HepG2 (cell line): ENCODE results near the gene PRR12. TPM values are rescaled to one million over a fixed set of nuclear protein-coding genes. Genes with fewer than 3 reads are reported as not detected.

Experiments used
- ATAC-seq: fragments of 200-7000 bp; cut with Tn5 transposase; 3 replicates; pipeline ENCODE4 v1.9.1; 2020; ENCODE audit warnings: mild to moderate bottlenecking, moderate library complexity
- BruUV-seq: library from RNA; stranded (reverse); fragments of 400-500 nt; replicated peaks from 2 replicates; lab custom pipeline; 2021; lab: Mats Ljungman, UMichigan
- CTCF ChIA-PET: fragments of 300-600 bp; formaldehyde crosslinking; extraction: SDS; loops from one replicate; lab custom pipeline; 2021; ENCODE audit warnings: low total read pairs, inconsistent platforms, low intra/inter-chr PET ratio; lab: Yijun Ruan, JAX
- POLR2A ChIA-PET: fragments of 350-600 bp; sonication (Branson Sonifier 250); formaldehyde crosslinking; loops from one replicate; lab custom pipeline; 2020; ENCODE audit warnings: antibody characterized with exemption, inconsistent platforms; lab: Yijun Ruan, JAX
- DNase-seq: peaks from one replicate; pipeline ENCODE4 v3.0.0-alpha.2; 2015; ENCODE audit warnings: low spot score
- FAIRE-seq: peaks from 3 replicates; lab custom pipeline; 2011; peaks lifted over from hg19 to GRCh38; lab: Jason Lieb, UNC
- H2AFZ ChIP-seq: one replicate; pipeline ENCODE4 v1.6.1; 2011; ENCODE audit warnings: low read length, inconsistent platforms
- H3K27ac ChIP-seq: fragments of 300-600 bp; 3 replicates; pipeline ENCODE4 v1.8.0; 2011; ENCODE audit warnings: mixed run types, mild to moderate bottlenecking, mixed read lengths, low read length, inconsistent platforms; ENCODE audit not compliant: insufficient read depth; ENCODE audit errors: extremely low read length
- H3K27me3 ChIP-seq, 2 experiments: fragments of 200-600 bp in 1 of 2; 2 replicates in 1 of 2; 3 replicates in 1 of 2; pipeline versions ENCODE4 v1.6.0 to v1.8.0; 2011; ENCODE audit warnings: low read length in 2 of 2, mild to moderate bottlenecking in 2 of 2, moderate library complexity in 2 of 2, inconsistent platforms in 1 of 2; ENCODE audit not compliant: insufficient read depth in 2 of 2, control insufficient read depth in 1 of 2
- H3K36me3 ChIP-seq, 2 experiments: fragments of 200-600 bp in 1 of 2; replicated peaks in 1 of 2; 2 replicates in 1 of 2; 3 replicates in 1 of 2; pipeline versions ENCODE4 v1.5.1 to v1.8.0; 2011; ENCODE audit warnings: low read length in 2 of 2, inconsistent platforms in 1 of 2; ENCODE audit not compliant: insufficient read depth in 2 of 2, control insufficient read depth in 1 of 2
- H3K4me1 ChIP-seq: 2 replicates; pipeline ENCODE4 v1.5.1; 2012; ENCODE audit warnings: low read length, inconsistent platforms; ENCODE audit not compliant: insufficient read depth
- H3K4me2 ChIP-seq: 2 replicates; pipeline ENCODE4 v1.6.0; 2011; ENCODE audit warnings: low read depth, low read length, inconsistent platforms
- H3K4me3 ChIP-seq, 3 experiments: fragments of 200-600 bp in 1 of 3; sonication (generic), shearing (Covaris generic) in 1 of 3; replicated peaks in 1 of 3; 2 replicates each; pipeline ENCODE4 v1.5.1; 2011 to 2016; ENCODE audit warnings: low read length in 3 of 3, inconsistent platforms in 2 of 3, low read depth in 2 of 3, mild to moderate bottlenecking in 2 of 3, control low read depth in 1 of 3, mixed read lengths in 1 of 3; ENCODE audit not compliant: insufficient read depth in 1 of 3
- H3K79me2 ChIP-seq: one replicate; pipeline ENCODE4 v1.6.1; 2011; ENCODE audit warnings: low read length, inconsistent platforms; ENCODE audit not compliant: insufficient read depth
- H3K9ac ChIP-seq: 2 replicates; pipeline ENCODE4 v1.6.0; 2011; ENCODE audit warnings: mild to moderate bottlenecking, low read depth, low read length, inconsistent platforms; ENCODE audit not compliant: insufficient read depth
- H3K9me3 ChIP-seq: 2 replicates; pipeline ENCODE4 v1.5.1; 2012; ENCODE audit warnings: mild to moderate bottlenecking, low read length
- H4K20me1 ChIP-seq: 2 replicates; pipeline ENCODE4 v1.6.0; 2011; ENCODE audit warnings: inconsistent platforms, mild to moderate bottlenecking, low read length, moderate library complexity; ENCODE audit not compliant: insufficient read depth
- ETV6 ChIP-seq: sonication (generic); formaldehyde crosslinking; conservative IDR thresholded peaks from 2 replicates; pipeline ENCODE4 v1.4.0; 2020; ENCODE audit warnings: missing genetic modification reagents
- HDAC2 ChIP-seq: sonication (generic); formaldehyde crosslinking; IDR thresholded peaks from 2 replicates; pipeline ENCODE4 v1.4.0; 2020; ENCODE audit warnings: missing genetic modification reagents
- NR0B2 ChIP-seq: sonication (generic); formaldehyde crosslinking; IDR thresholded peaks from 2 replicates; pipeline ENCODE4 v1.4.0; 2020; ENCODE audit warnings: mild to moderate bottlenecking, missing genetic modification reagents
- PLRG1 ChIP-seq: fragments of 450-650 bp; conservative IDR thresholded peaks from 2 replicates; pipeline ENCODE4 v1.6.1; 2016
- POLR2G ChIP-seq: fragments of 200-400 bp; formaldehyde crosslinking; IDR thresholded peaks from 2 replicates; pipeline ENCODE4 v1.6.1; 2018; ENCODE audit warnings: mild to moderate bottlenecking, low read depth, low read length, moderate library complexity
- PRPF4 ChIP-seq: fragments of 200-400 bp; formaldehyde crosslinking; IDR thresholded peaks from 2 replicates; pipeline ENCODE4 v1.6.1; 2016; ENCODE audit warnings: low read length, low read depth; ENCODE audit not compliant: poor library complexity, severe bottlenecking
- SATB2 ChIP-seq: sonication (generic); formaldehyde crosslinking; IDR thresholded peaks from 2 replicates; pipeline ENCODE4 v1.5.0; 2020; ENCODE audit warnings: missing genetic modification reagents
- THYN1 ChIP-seq: sonication (generic); formaldehyde crosslinking; IDR thresholded peaks from 2 replicates; pipeline ENCODE4 v1.8.1; 2023; ENCODE audit warnings: low read depth, mild to moderate bottlenecking, moderate library complexity, missing genetic modification reagents, borderline replicate concordance
- ZMYM3 ChIP-seq: sonication (generic); formaldehyde crosslinking; IDR thresholded peaks from 2 replicates; pipeline ENCODE4 v1.5.1; 2020; ENCODE audit warnings: mild to moderate bottlenecking, missing genetic modification reagents
- ZNF616 ChIP-seq: sonication (generic); formaldehyde crosslinking; IDR thresholded peaks from 2 replicates; pipeline ENCODE4 v1.5.0; 2020; ENCODE audit warnings: low read depth, mild to moderate bottlenecking, missing genetic modification reagents
- ZNF839 ChIP-seq: sonication (generic); formaldehyde crosslinking; IDR thresholded peaks from 2 replicates; pipeline ENCODE4 v1.4.0; 2020; ENCODE audit warnings: missing genetic modification reagents, mild to moderate bottlenecking, borderline replicate concordance
- WGBS: methylation state at CpG from one replicate; pipeline ENCODE4 v1.1.6; 2017; ENCODE audit warnings: low lambda C conversion rate; 5-methylcytosine and 5-hydroxymethylcytosine counted together
- in situ Hi-C: cut with HindIII; loops from 2 replicates; pipeline ENCODE4 v1.10.0; 2017; ENCODE audit warnings: low pct_unique_long_range_greater_than_20kb; ENCODE audit not compliant: extremely low pct_ligation_motif_present
- intact Hi-C: fragments of 100-400 bp; cut with micrococcal nuclease; formaldehyde crosslinking; loops from one replicate; pipeline ENCODE4 v1.10.0; 2022; ENCODE audit not compliant: unreplicated experiment
- polyA plus RNA-seq, 8 experiments: library from polyadenylated mRNA; depleted of rRNA in 3 of 8; stranded (reverse) in 7 of 8; unstranded in 1 of 8; fragments of >200 nt; fragmentation: Illumina TruSeq in 4 of 8; extraction: Trizol in 4 of 8; gene quantifications; 2 replicates each; pipeline versions ENCODE4 v1.2.1 to v1.2.3, GENCODE V29; 2011 to 2016; ENCODE audit warnings: low read depth in 4 of 8, missing spikeins in 1 of 8, mixed read lengths in 1 of 8; ENCODE audit not compliant: insufficient read depth in 1 of 8
- total RNA-seq, 5 experiments: library from RNA; depleted of rRNA; stranded (reverse); fragments of >200 nt; fragmentation: Illumina TruSeq; extraction: Trizol; gene quantifications; 2 replicates each; pipeline ENCODE4 v1.2.3, GENCODE V29; 2016; ENCODE audit warnings: low read depth in 1 of 5
- TF ChIP-seq, protein P1 (sequence below): sonication (generic); formaldehyde crosslinking; IDR thresholded peaks from 2 replicates; pipeline ENCODE4 v1.4.0; 2020; ENCODE audit warnings: missing genetic modification reagents

The PRR12 gene
- total and polyA plus RNA-seq, 2 of the 13 experiments (the other 11 are each of a cell fraction or from before 2014, with no cell fraction given): 0.62 to 1.5 TPM

DNA sequence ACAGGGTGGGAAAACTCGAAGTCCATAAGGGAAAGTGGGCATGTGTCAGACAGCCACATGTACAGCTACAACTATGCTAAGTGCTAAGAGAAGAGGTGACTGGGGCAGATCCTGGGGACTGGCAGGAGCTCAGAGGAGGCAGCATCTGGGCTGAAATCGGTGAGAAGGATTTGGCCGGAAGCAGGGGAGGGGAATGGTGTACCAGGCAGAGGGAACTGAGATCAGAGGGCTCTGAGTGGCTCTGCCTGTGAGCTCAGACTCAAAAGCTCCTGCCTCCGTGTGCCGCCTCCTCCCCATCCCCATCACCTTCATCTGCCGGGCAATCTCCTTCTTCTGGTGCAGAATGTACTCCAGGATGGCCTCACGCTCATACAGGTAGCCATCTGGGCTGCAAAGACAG, 32.4 kb upstream of the PRR12 start:
- H3K36me3 ChIP-seq: peaks cover 18 to 46% of the 10 kb centered on the region in 2 experiments
- no peaks in the 10 kb centered on the region for H3K9me3 ChIP-seq
- no peak overlapping the region for H3K9ac ChIP-seq
- WGBS: 85% methylated on average over 7 of the region's 7 CpGs
- no peak for DNase-seq
- no peak overlapping the region for H3K27ac ChIP-seq
- no peaks in the 10 kb centered on the region for H4K20me1 ChIP-seq
- FAIRE-seq: no peak
- ChIA-PET POLR2A (no interaction called here), CTCF (no interaction called here)
- no peaks in the 10 kb centered on the region for H3K27me3 ChIP-seq
- no TSS peak for BruUV-seq
- intact Hi-C loops (no loop called here), in situ Hi-C loops (no loop called here)
- no peak overlapping the region for H3K4me2 ChIP-seq
- no peak for TF ChIP-seq THYN1 (CRISPR knock-in tag)
- TF ChIP-seq ZNF839 (CRISPR knock-in tag): no peak
- TF ChIP-seq ZNF616 (CRISPR knock-in tag): no peak
- no peak for TF ChIP-seq ZMYM3 (CRISPR knock-in tag)
- no peak for TF ChIP-seq SATB2 (CRISPR knock-in tag)
- no peak for TF ChIP-seq PLRG1
- TF ChIP-seq, protein P1, sequence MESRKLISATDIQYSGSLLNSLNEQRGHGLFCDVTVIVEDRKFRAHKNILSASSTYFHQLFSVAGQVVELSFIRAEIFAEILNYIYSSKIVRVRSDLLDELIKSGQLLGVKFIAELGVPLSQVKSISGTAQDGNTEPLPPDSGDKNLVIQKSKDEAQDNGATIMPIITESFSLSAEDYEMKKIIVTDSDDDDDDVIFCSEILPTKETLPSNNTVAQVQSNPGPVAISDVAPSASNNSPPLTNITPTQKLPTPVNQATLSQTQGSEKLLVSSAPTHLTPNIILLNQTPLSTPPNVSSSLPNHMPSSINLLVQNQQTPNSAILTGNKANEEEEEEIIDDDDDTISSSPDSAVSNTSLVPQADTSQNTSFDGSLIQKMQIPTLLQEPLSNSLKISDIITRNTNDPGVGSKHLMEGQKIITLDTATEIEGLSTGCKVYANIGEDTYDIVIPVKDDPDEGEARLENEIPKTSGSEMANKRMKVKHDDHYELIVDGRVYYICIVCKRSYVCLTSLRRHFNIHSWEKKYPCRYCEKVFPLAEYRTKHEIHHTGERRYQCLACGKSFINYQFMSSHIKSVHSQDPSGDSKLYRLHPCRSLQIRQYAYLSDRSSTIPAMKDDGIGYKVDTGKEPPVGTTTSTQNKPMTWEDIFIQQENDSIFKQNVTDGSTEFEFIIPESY (CRISPR knock-in tag): no peak
- no peak for TF ChIP-seq POLR2G
- no peak for TF ChIP-seq NR0B2 (CRISPR knock-in tag)
- TF ChIP-seq PRPF4: no peak
- no peak for TF ChIP-seq HDAC2 (CRISPR knock-in tag)
- no peak for TF ChIP-seq ETV6 (CRISPR knock-in tag)
- H2AFZ ChIP-seq: no peak overlapping the region
- H3K4me3 ChIP-seq: no peak overlapping the region
- H3K4me1 ChIP-seq: peaks cover 38% of the 10 kb centered on the region
- no peak for ATAC-seq
- no peaks in the 10 kb centered on the region for H3K79me2 ChIP-seq
